GM12878 (cell line): ENCODE results near the gene TMSB15B. TPM values are rescaled to one million over a fixed set of nuclear protein-coding genes. Genes with fewer than 3 reads are reported as not detected.
"Not testable (repeated sequence)": the region's sequence is repeated elsewhere in the genome, so short reads cannot be mapped to it uniquely, and the experiment has no call there.

Source experiments
- ATAC-seq: fragments of 200-7000 bp; cut with Tn5 transposase; 3 replicates; pipeline ENCODE4 v1.9.1; 2020; ENCODE audit warnings: mild to moderate bottlenecking, moderate library complexity
- BruUV-seq: library from RNA; stranded (reverse); fragments of 400-500 nt; replicated peaks from 2 replicates; lab custom pipeline; 2021; lab: Mats Ljungman, UMichigan
- CTCF ChIA-PET: fragments of 300-600 bp; sonication (Branson Sonifier 250); formaldehyde crosslinking; extraction: SDS; loops from one replicate; lab custom pipeline; 2021; ENCODE audit warnings: inconsistent platforms; lab: Yijun Ruan, JAX
- POLR2A ChIA-PET: fragments of 350-600 bp; formaldehyde crosslinking; extraction: SDS; loops from one replicate; lab custom pipeline; 2021; ENCODE audit warnings: inconsistent platforms; lab: Charles Lee
- RAD21 ChIA-PET: fragments of 300-600 bp; sonication (Branson Sonifier 250); formaldehyde crosslinking; loops from one replicate; lab custom pipeline; 2023; ENCODE audit warnings: antibody characterized with exemption; ENCODE audit not compliant: unreplicated experiment; lab: Charles Lee
- SMC1A ChIA-PET: fragments of 300-600 bp; sonication (Branson Sonifier 250); formaldehyde crosslinking; loops from one replicate; lab custom pipeline; 2023; ENCODE audit not compliant: unreplicated experiment, uncharacterized antibody; lab: Charles Lee
- DNase-seq: peaks from one replicate; pipeline ENCODE4 v3.0.0-alpha.2; 2011; ENCODE audit warnings: low read depth, low spot score
- FAIRE-seq: peaks from 3 replicates; lab custom pipeline; 2011; peaks lifted over from hg19 to GRCh38; lab: Jason Lieb, UNC
- H2AFZ ChIP-seq: 2 replicates; pipeline ENCODE4 v1.6.0; 2011; ENCODE audit warnings: low read depth, low read length, control low read depth; ENCODE audit not compliant: control insufficient read depth
- H3K27ac ChIP-seq: 2 replicates; pipeline ENCODE4 v1.5.1; 2011; ENCODE audit warnings: control low read depth; ENCODE audit not compliant: control insufficient read depth, insufficient read depth
- H3K27me3 ChIP-seq, 2 experiments: replicated peaks in 1 of 2; 2 replicates each; pipeline versions ENCODE4 v1.6.0 to v1.6.1; 2011; ENCODE audit warnings: low read length in 1 of 2; ENCODE audit not compliant: control insufficient read depth in 2 of 2, insufficient read depth in 2 of 2
- H3K36me3 ChIP-seq, 2 experiments: 2 replicates each; pipeline ENCODE4 v1.5.1; 2011; ENCODE audit warnings: low read length in 1 of 2; ENCODE audit not compliant: control insufficient read depth in 2 of 2, insufficient read depth in 2 of 2
- H3K4me1 ChIP-seq: 2 replicates; pipeline ENCODE4 v1.6.1; 2011; ENCODE audit warnings: mild to moderate bottlenecking, low read length, moderate library complexity, mixed read lengths; ENCODE audit not compliant: control insufficient read depth, insufficient read depth
- H3K4me2 ChIP-seq: 2 replicates; pipeline ENCODE4 v1.6.0; 2011; ENCODE audit warnings: control low read depth; ENCODE audit not compliant: control insufficient read depth, insufficient read depth
- H3K4me3 ChIP-seq: fragments of 200-600 bp; sonication (generic); 2 replicates; pipeline ENCODE4 v1.5.1; 2016
- H3K79me2 ChIP-seq: 2 replicates; pipeline ENCODE4 v1.6.0; 2011; ENCODE audit warnings: low read length; ENCODE audit not compliant: control insufficient read depth, insufficient read depth
- H3K9ac ChIP-seq: 2 replicates; pipeline ENCODE4 v1.8.0; 2011; ENCODE audit warnings: low read length, control low read depth, mixed read lengths; ENCODE audit not compliant: control insufficient read depth, insufficient read depth
- H3K9me3 ChIP-seq: replicated peaks from 3 replicates; pipeline ENCODE4 v1.5.1; 2011; ENCODE audit warnings: mild to moderate bottlenecking, low read length; ENCODE audit not compliant: control insufficient read depth, insufficient read depth
- H4K20me1 ChIP-seq: 2 replicates; pipeline ENCODE4 v1.6.0; 2011; ENCODE audit not compliant: control insufficient read depth, insufficient read depth
- EED ChIP-seq: sonication (generic); IDR thresholded peaks from 2 replicates; pipeline ENCODE4 v1.6.1; 2016; ENCODE audit warnings: antibody characterized with exemption, low read depth
- MTA3 ChIP-seq: IDR thresholded peaks from 2 replicates; pipeline ENCODE4 v1.6.1; 2012; ENCODE audit warnings: low read length, inconsistent platforms, borderline replicate concordance
- RFX5 ChIP-seq: IDR thresholded peaks from 2 replicates; pipeline ENCODE4 v1.6.1; 2011; ENCODE audit warnings: low read depth, low read length, improper control_type of control experiment
- SUPT20H ChIP-seq: IDR thresholded peaks from 2 replicates; pipeline ENCODE4 v1.6.1; 2011; ENCODE audit warnings: low read depth, mild to moderate bottlenecking, low read length, moderate library complexity, borderline replicate concordance; ENCODE audit not compliant: control insufficient read depth
- TAF1 ChIP-seq: IDR thresholded peaks from 2 replicates; pipeline ENCODE4 v1.6.1; 2011; ENCODE audit warnings: mild to moderate bottlenecking, low read depth, low read length, borderline replicate concordance
- TARDBP ChIP-seq: IDR thresholded peaks from 2 replicates; pipeline ENCODE4 v1.6.1; 2016; ENCODE audit warnings: borderline replicate concordance
- WGBS: methylation state at CpG from one replicate; pipeline ENCODE4 v1.1.6; 2016; ENCODE audit warnings: low lambda C conversion rate; ENCODE audit not compliant: insufficient replicate concordance, insufficient coverage; ENCODE audit errors: missing lambda C conversion rate; 5-methylcytosine and 5-hydroxymethylcytosine counted together
- in situ Hi-C: fragments of 300-500 bp; cut with MboI; formaldehyde crosslinking; loops from 9 replicates; pipeline ENCODE4 v1.14.3; 2018; ENCODE audit warnings: mixed read lengths
- intact Hi-C: fragments of 100-400 bp; cut with micrococcal nuclease; formaldehyde crosslinking; loops from one replicate; pipeline ENCODE4 v1.14.2; 2022; ENCODE audit not compliant: unreplicated experiment
- polyA plus RNA-seq, 11 experiments: library from polyadenylated mRNA; depleted of rRNA in 4 of 11; unstranded in 6 of 11; stranded (reverse) in 5 of 11; fragments of >200 nt; fragmentation: Nextera tagmentation in 4 of 11; fragmentation: Illumina TruSeq in 1 of 11; extraction: Ambion mirVana in 4 of 11; extraction: Trizol in 1 of 11; gene quantifications; 1 replicate in 1 of 11; 2 replicates in 10 of 11; pipeline versions ENCODE4 v1.2.1 to v1.2.3, GENCODE V29; 2011 to 2016; ENCODE audit warnings: inconsistent platforms in 2 of 11, missing spikeins in 2 of 11, low read depth in 1 of 11
- total RNA-seq, 4 experiments: library from RNA; depleted of rRNA in 3 of 4; stranded (reverse); fragments of >200 nt in 3 of 4; fragmentation: Illumina TruSeq in 1 of 4; extraction: Trizol in 1 of 4; gene quantifications; 2 replicates each; pipeline versions ENCODE4 v1.2.1 to v1.2.3, GENCODE V29; 2013 to 2021
- TF ChIP-seq, protein P1 (sequence below): fragments of 450-650 bp; IDR thresholded peaks from 2 replicates; pipeline ENCODE4 v1.6.1; 2017; ENCODE audit warnings: borderline replicate concordance
- TF ChIP-seq, protein P2 (sequence below): fragments of 450-650 bp; IDR thresholded peaks from 2 replicates; pipeline ENCODE4 v1.6.1; 2017; ENCODE audit warnings: mild to moderate bottlenecking, moderate library complexity

Gene TMSB15B
- total and polyA plus RNA-seq, 10 of the 15 experiments (the other 5 are each of a cell fraction or from before 2014, with no cell fraction given), result 8.8 to 45.2 (median 18.1) TPM

DNA sequence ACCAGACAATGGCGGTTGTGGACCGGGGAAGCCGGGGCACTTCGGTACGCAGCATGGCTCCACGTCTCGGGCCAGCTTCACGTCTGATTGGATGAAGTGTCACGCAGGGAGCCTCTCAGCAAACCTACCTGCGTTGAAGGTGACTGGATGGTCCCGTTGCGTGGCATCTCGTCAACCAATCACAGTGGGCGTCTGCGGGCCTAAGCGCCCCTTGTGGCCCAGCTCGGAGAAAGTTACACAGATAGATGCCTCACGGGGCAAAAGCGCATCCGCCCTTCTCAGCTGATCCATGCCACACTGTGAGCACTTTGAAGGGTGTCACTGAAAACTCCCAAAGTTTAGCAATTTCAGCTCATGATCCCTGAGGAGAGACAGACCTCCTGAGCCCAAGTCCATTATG is 51.2 kb downstream of the TMSB15B start, which contains the start of gene H2BW1:
H2BW1 (minus strand) TSS at position 103 of the 400 bp plus-strand sequence. CDS start 132 bp downstream, outside the sequence.
- ChIA-PET SMC1A (no interaction called here), RAD21 (no interaction called here), POLR2A (no interaction called here), CTCF (no interaction called here)
- Histone ChIP-seq H2AFZ (no peak within 1 kb of the TSS), H3K36me3 (no peaks in the 10 kb centered on the region), H3K4me2 (no peak within 1 kb of the TSS), H3K9ac (no peak within 1 kb of the TSS), H3K9me3 (no peaks in the 10 kb centered on the region; the same call in 2 of the 3 replicates), H3K27me3 (no peaks in the 10 kb centered on the region), H3K4me1 (no peaks in the 10 kb centered on the region), H3K27ac (no peak within 1 kb of the TSS), H3K79me2 (no peaks in the 10 kb centered on the region), H4K20me1 (no peaks in the 10 kb centered on the region), H3K4me3 (no peak within 1 kb of the TSS)
- TF ChIP-seq RFX5, result no peak
- no peak for TF ChIP-seq SUPT20H
- TF ChIP-seq, protein P1, sequence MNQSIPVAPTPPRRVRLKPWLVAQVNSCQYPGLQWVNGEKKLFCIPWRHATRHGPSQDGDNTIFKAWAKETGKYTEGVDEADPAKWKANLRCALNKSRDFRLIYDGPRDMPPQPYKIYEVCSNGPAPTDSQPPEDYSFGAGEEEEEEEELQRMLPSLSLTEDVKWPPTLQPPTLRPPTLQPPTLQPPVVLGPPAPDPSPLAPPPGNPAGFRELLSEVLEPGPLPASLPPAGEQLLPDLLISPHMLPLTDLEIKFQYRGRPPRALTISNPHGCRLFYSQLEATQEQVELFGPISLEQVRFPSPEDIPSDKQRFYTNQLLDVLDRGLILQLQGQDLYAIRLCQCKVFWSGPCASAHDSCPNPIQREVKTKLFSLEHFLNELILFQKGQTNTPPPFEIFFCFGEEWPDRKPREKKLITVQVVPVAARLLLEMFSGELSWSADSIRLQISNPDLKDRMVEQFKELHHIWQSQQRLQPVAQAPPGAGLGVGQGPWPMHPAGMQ, result no peak
- no peak for TF ChIP-seq TARDBP
- TF ChIP-seq, protein P2, sequence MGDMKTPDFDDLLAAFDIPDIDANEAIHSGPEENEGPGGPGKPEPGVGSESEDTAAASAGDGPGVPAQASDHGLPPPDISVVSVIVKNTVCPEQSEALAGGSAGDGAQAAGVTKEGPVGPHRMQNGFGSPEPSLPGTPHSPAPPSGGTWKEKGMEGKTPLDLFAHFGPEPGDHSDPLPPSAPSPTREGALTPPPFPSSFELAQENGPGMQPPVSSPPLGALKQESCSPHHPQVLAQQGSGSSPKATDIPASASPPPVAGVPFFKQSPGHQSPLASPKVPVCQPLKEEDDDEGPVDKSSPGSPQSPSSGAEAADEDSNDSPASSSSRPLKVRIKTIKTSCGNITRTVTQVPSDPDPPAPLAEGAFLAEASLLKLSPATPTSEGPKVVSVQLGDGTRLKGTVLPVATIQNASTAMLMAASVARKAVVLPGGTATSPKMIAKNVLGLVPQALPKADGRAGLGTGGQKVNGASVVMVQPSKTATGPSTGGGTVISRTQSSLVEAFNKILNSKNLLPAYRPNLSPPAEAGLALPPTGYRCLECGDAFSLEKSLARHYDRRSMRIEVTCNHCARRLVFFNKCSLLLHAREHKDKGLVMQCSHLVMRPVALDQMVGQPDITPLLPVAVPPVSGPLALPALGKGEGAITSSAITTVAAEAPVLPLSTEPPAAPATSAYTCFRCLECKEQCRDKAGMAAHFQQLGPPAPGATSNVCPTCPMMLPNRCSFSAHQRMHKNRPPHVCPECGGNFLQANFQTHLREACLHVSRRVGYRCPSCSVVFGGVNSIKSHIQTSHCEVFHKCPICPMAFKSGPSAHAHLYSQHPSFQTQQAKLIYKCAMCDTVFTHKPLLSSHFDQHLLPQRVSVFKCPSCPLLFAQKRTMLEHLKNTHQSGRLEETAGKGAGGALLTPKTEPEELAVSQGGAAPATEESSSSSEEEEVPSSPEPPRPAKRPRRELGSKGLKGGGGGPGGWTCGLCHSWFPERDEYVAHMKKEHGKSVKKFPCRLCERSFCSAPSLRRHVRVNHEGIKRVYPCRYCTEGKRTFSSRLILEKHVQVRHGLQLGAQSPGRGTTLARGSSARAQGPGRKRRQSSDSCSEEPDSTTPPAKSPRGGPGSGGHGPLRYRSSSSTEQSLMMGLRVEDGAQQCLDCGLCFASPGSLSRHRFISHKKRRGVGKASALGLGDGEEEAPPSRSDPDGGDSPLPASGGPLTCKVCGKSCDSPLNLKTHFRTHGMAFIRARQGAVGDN, result no peak
- no peak for TF ChIP-seq MTA3
- no peak for TF ChIP-seq TAF1
- TF ChIP-seq EED, result no peak
- WGBS, result 83% methylated on average over 20 of the region's 20 CpGs
- intact Hi-C loops (no loop called here), in situ Hi-C loops (no loop called here)
- no peak for DNase-seq
- no peak for ATAC-seq
- no TSS peak for BruUV-seq
- FAIRE-seq, result no peak

DNA sequence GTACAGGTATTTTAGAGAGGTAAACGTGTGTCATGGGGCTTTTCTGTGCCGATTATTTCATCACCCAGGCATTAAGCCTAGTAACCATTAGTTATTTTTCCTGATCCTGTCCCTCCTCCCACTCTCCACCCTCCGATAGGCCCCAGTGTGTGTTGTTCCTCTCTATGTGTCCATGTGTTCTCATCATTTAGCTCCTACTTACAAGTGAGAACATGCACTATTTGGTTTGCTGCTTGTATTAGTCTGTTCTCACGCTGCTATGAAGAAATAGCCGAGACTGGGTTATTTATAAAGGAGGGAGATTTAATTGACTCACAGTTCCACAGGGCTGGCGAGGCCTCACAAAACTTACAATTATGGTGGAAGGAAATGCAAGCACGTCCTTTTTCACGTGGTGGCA is 53.1 kb downstream of the TMSB15B start:
- H3K4me3 ChIP-seq, H2AFZ ChIP-seq, H3K36me3 ChIP-seq, CTCF ChIA-PET, FAIRE-seq, in situ Hi-C loops, SMC1A ChIA-PET, POLR2A ChIA-PET, H3K9ac ChIP-seq, RAD21 ChIA-PET, ATAC-seq, H3K79me2 ChIP-seq, H3K27me3 ChIP-seq, H3K27ac ChIP-seq, H4K20me1 ChIP-seq, DNase-seq, BruUV-seq, H3K4me2 ChIP-seq, H3K4me1 ChIP-seq, H3K9me3 ChIP-seq: not testable (repeated sequence)
- 21% methylated on average over 8 of the region's 8 CpGs for WGBS
- intact Hi-C loops, result loop anchor here (5.0 kb wide), 1 partner anchor 158 kb away; no protein-coding TSS in a partner anchor
